Ovary (tissue), 9 donors: Measurements from ENCODE around the gene SMYD1. TPM values are rescaled to one million over a fixed set of nuclear protein-coding genes. Genes with fewer than 3 reads are reported as not detected.

Experiments used
- DNase-seq, 5 donors: peaks; one replicate each; pipeline ENCODE4 v3.0.0-alpha.2; 2019 to 2020
- H3K27ac ChIP-seq, 2 donors: fragments of 200-600 bp; one replicate each; pipeline versions ENCODE4 v1.5.1 to v1.8.0; 2019 to 2022
- H3K27me3 ChIP-seq: fragments of 200-600 bp; one replicate; pipeline ENCODE4 v1.8.0; 2022
- H3K36me3 ChIP-seq: fragments of 200-600 bp; sonication (generic); one replicate; pipeline ENCODE4 v1.5.1; 2019
- H3K4me1 ChIP-seq: one replicate; pipeline ENCODE4 v1.8.1; 2013; ENCODE audit warnings: mild to moderate bottlenecking, moderate library complexity; ENCODE audit not compliant: insufficient read depth
- H3K4me3 ChIP-seq: fragments of 200-600 bp; sonication (generic); one replicate; pipeline ENCODE4 v1.5.1; 2017
- H3K9me3 ChIP-seq, 2 donors: fragments of 200-600 bp in 1 of 2; sonication (generic) in 1 of 2; one replicate each; pipeline versions ENCODE4 v1.5.1 to v1.8.1; 2013 to 2019; ENCODE audit warnings: mild to moderate bottlenecking in 1 of 2, moderate library complexity in 1 of 2
- EP300 ChIP-seq: sonication (generic); formaldehyde crosslinking; IDR thresholded peaks from one replicate; pipeline ENCODE4 v1.6.1; 2017; ENCODE audit warnings: antibody characterized with exemption
- POLR2A ChIP-seq: fragments of 450-650 bp; IDR thresholded peaks from one replicate; pipeline ENCODE4 v1.6.1; 2017; ENCODE audit warnings: antibody characterized with exemption, mild to moderate bottlenecking, moderate library complexity
- WGBS, 3 donors: extraction: QIAGEN DNeasy Blood & Tissue Kit in 1 of 3; methylation state at CpG; one replicate each; pipeline versions ENCODE4 v1.1.5 to v1.1.7; 2013 to 2017; 5-methylcytosine and 5-hydroxymethylcytosine counted together
- intact Hi-C, 4 donors: fragments of 100-400 bp; cut with DNase I; formaldehyde crosslinking; loops; one replicate each; pipeline versions ENCODE4 v1.11.0 to v1.15.1; 2022 to 2023
- polyA plus RNA-seq, 2 donors: library from polyadenylated mRNA; stranded (reverse); fragments of 200-250 nt in 1 of 2; fragments of 350-450 nt in 1 of 2; fragmentation: Illumina TruSeq in 1 of 2; extraction: RNeasy Lipid Tissue Mini Kit (QIAGEN cat#74804) in 1 of 2; gene quantifications; one replicate each; pipeline ENCODE4 v1.2.3, GENCODE V29; 2013 to 2014
- total RNA-seq, 7 donors: library from RNA; depleted of rRNA in 2 of 7; stranded (reverse); fragments of >200 nt in 2 of 7; fragmentation: NEBNext Ultra II Directional in 3 of 7; extraction: Animal tissue kit (Norgen Biotek cat#: 25700) in 3 of 7; gene quantifications; one replicate each; pipeline versions ENCODE4 v1.1.0 to v1.2.4, GENCODE V29; 2016 to 2023
- TF ChIP-seq, protein P1 (sequence below), 3 donors: fragments of 450-650 bp in 2 of 3; fragments of 200-600 bp in 1 of 3; IDR thresholded peaks; one replicate each; pipeline versions ENCODE4 v1.5.1 to v1.8.0; 2016 to 2022; ENCODE audit warnings: antibody characterized with exemption in 3 of 3, mild to moderate bottlenecking in 1 of 3
- donor health status: DM: no; HTN: no; CAD: no; lungs with moderate emphysema.
- donor health status: DM: no; HTN: no; CAD: no.
- donor health status: Bipolar disorder and iron deficiency.
- donor health status: DM: yes; HTN: yes; CAD: no.
- donor health status: DM: no; HTN: no; CAD: no.
- donor health status: DM: yes; HTN: yes; CAD: no.

SMYD1 gene
- total and polyA plus RNA-seq, 9 donors: 0.05 to 0.10 TPM; not detected in 7

DNA sequence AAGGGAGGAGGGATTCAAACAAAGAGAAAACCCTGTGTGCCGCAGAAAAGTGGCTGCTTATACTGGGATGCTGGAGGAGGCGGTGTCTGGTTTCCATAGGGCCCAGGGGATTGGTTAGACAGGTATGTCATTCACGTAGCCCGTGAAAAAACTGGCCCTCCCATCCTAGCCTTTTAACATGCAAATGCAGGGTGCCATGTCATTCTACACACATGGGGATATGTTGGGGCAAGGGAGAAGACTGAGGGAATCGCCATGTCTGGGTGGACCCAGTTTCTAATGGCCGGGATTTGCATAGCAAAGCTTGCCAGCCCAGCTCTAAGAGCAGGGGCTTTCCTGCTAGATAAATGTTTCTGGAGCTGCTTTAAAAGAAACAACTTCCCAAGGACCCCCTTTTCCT, 43.1 kb upstream of the SMYD1 start:
- TF ChIP-seq, protein P1, sequence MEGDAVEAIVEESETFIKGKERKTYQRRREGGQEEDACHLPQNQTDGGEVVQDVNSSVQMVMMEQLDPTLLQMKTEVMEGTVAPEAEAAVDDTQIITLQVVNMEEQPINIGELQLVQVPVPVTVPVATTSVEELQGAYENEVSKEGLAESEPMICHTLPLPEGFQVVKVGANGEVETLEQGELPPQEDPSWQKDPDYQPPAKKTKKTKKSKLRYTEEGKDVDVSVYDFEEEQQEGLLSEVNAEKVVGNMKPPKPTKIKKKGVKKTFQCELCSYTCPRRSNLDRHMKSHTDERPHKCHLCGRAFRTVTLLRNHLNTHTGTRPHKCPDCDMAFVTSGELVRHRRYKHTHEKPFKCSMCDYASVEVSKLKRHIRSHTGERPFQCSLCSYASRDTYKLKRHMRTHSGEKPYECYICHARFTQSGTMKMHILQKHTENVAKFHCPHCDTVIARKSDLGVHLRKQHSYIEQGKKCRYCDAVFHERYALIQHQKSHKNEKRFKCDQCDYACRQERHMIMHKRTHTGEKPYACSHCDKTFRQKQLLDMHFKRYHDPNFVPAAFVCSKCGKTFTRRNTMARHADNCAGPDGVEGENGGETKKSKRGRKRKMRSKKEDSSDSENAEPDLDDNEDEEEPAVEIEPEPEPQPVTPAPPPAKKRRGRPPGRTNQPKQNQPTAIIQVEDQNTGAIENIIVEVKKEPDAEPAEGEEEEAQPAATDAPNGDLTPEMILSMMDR (IDR thresholded peaks at IDR 0.05): no peak
- TF ChIP-seq POLR2A (no peak), EP300 (no peak)
- Histone ChIP-seq H3K9me3 (no peaks in the 10 kb centered on the region), H3K4me3 (no peak overlapping the region), H3K36me3 (no peaks in the 10 kb centered on the region), H3K27me3 (no peaks in the 10 kb centered on the region), H3K4me1 (no peaks in the 10 kb centered on the region), H3K27ac (no peak overlapping the region)
- 59 to 67% (median 65%) methylated on average over 6 of the region's 6 CpGs for WGBS, 3 donors
- intact Hi-C loops: no loop called here
- no peak for DNase-seq

DNA sequence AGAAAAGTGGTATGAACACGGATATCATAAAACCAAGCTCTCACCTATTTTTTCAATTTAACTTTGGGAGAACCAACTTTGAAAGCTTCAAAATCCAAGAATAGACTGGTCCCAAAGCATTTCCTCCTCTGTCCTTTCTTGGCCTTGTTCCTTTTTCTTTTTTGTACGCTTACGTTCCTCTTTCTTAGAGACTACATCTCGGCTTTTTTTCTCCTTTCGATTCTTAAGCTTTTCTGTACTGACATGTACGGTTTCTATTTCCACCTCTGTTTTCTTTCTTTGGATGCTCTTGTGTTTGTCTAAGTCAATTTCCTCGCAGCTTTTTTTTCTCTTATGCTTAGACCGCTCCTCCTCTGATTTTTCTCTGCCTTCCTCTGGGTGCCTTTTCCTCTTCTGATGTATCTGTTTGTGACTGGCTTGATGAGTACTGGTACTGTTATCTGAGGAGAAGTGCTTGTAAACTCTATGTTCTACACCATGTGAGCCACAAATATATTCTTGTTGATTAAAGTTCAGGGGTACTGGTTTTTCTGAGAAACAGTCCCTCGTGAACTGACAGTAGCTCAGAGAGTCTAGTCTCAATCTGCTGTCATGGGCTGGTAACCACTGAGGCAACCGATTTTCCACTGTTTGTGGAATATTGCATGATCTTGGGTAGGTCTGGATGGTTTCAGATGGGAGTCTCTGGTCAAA, 39.8 kb upstream of the SMYD1 start:
- H3K4me1 ChIP-seq: no peaks in the 10 kb centered on the region
- H3K9me3 ChIP-seq: no peaks in the 10 kb centered on the region
- no peak overlapping the region for H3K27ac ChIP-seq
- intact Hi-C loops: no loop called here
- H3K27me3 ChIP-seq: no peaks in the 10 kb centered on the region
- H3K4me3 ChIP-seq: no peak overlapping the region
- WGBS, 3 donors: 91 to 94% (median 92%) methylated on average over 10 of the region's 10 CpGs
- H3K36me3 ChIP-seq: no peaks in the 10 kb centered on the region
- TF ChIP-seq, protein P1 (IDR thresholded peaks at IDR 0.05): no peak
- TF ChIP-seq POLR2A (no peak), EP300 (no peak)
- no peak for DNase-seq

DNA sequence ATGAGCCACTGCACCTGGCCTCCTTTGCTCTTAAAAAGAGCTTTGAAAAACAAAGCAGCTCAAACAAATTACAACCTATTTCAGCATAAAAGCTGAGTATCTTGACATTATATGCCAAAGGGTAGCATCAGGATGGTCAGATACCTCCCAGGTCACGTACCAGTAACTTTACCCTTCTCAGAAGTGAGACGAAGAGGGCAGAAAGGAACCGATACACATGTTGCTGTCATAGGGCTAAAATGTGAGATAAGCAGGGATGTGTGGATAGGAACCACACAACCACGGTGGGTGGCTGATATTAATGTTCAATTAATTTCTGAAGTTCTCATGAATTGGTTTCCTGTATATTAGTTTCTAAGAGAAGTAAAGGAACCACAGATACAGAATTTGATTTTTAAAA, 38.7 kb upstream of the SMYD1 start:
- DNase-seq: no peak
- Histone ChIP-seq H3K27me3 (no peaks in the 10 kb centered on the region), H3K4me1 (no peaks in the 10 kb centered on the region), H3K4me3 (no peak overlapping the region), H3K27ac (no peak overlapping the region), H3K9me3 (no peaks in the 10 kb centered on the region), H3K36me3 (no peaks in the 10 kb centered on the region)
- whole genome bisulfite sequencing, 3 donors: 95 to 99% (median 96%) methylated on average over 4 of the region's 4 CpGs
- intact Hi-C loops: no loop called here
- no peak for TF ChIP-seq POLR2A
- no peak for TF ChIP-seq EP300
- TF ChIP-seq, protein P1 (IDR thresholded peaks at IDR 0.05): no peak

DNA sequence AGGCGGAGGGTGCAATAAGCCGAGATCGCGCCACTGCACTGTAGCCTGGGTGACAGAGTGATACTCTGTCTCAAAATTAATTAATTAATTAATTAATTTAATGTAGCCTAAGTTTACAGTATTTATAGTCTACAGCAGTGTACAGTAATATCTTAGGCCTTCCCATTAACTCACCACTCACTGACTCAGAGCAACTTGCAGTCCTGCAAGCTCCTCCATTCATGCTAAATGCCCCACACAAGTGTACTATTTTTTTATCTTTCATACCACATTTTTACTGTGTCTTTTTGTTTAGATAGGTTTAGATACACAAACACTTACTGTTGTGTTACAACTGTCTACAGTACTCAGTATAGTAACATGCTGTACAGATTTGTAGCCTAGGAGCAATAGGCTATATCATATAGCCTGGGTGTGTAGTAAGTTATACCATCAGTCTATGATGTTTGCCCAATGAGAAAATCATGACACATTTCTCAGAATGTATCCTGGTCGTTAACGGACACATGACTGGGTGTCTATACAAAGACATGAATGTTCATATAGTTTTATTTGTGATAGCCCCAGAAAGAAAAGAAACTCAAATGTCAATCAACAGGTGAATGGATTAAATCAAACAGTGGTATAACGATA, 35.4 kb upstream of the SMYD1 start:
- Histone ChIP-seq H3K4me1 (no peaks in the 10 kb centered on the region), H3K27me3 (no peaks in the 10 kb centered on the region), H3K9me3 (no peaks in the 10 kb centered on the region), H3K4me3 (no peak overlapping the region), H3K27ac (no peak overlapping the region), H3K36me3 (no peaks in the 10 kb centered on the region)
- TF ChIP-seq POLR2A (no peak), EP300 (no peak)
- TF ChIP-seq, protein P1 (IDR thresholded peaks at IDR 0.05): no peak
- no peak for DNase-seq
- WGBS, 3 donors: 87 to 95% (median 95%) methylated on average over 7 of the region's 7 CpGs
- intact Hi-C loops: no loop called here
